CD14-positive monocyte (primary cell): Measurements from ENCODE around the gene LAGE3. TPM values are rescaled to one million over a fixed set of nuclear protein-coding genes. Genes with fewer than 3 reads are reported as not detected.

ENCODE experiments used
- DNase-seq, 3 donors: peaks; one replicate each; pipeline ENCODE4 v3.0.0-alpha.2; 2011 to 2022
- H2AFZ ChIP-seq: 2 replicates; pipeline ENCODE4 v1.6.0; 2012; ENCODE audit warnings: mild to moderate bottlenecking, low read depth, low read length, inconsistent platforms; ENCODE audit not compliant: insufficient read depth, poor library complexity, severe bottlenecking
- H3K27ac ChIP-seq, 2 donors: 1 replicate in 1 of 2; 2 replicates in 1 of 2; pipeline ENCODE4 v1.5.1; 2012 to 2013; ENCODE audit warnings: low read length in 2 of 2, control low read depth in 1 of 2, inconsistent platforms in 1 of 2, low read depth in 1 of 2, mild to moderate bottlenecking in 1 of 2
- H3K27me3 ChIP-seq, 2 donors: one replicate each; pipeline versions ENCODE4 v1.6.0 to v1.6.1; 2011 to 2013; ENCODE audit warnings: low read length in 2 of 2; ENCODE audit not compliant: control insufficient read depth in 2 of 2, insufficient read depth in 2 of 2
- H3K36me3 ChIP-seq, 2 donors: replicated peaks in 1 of 2; 1 replicate in 1 of 2; 2 replicates in 1 of 2; pipeline versions ENCODE4 v1.5.1 to v1.6.1; 2012 to 2013; ENCODE audit warnings: low read length in 2 of 2, control low read depth in 1 of 2, inconsistent platforms in 1 of 2, mild to moderate bottlenecking in 1 of 2; ENCODE audit not compliant: insufficient read depth in 2 of 2, control insufficient read depth in 1 of 2
- H3K4me1 ChIP-seq, 2 donors: 1 replicate in 1 of 2; 2 replicates in 1 of 2; pipeline versions ENCODE4 v1.5.1 to v1.6.1; 2012 to 2013; ENCODE audit warnings: low read length in 2 of 2, control low read depth in 1 of 2, inconsistent platforms in 1 of 2, mild to moderate bottlenecking in 1 of 2, moderate library complexity in 1 of 2; ENCODE audit not compliant: insufficient read depth in 2 of 2, control insufficient read depth in 1 of 2
- H3K4me2 ChIP-seq: replicated peaks from 2 replicates; pipeline ENCODE3; 2012; ENCODE audit warnings: low read length, moderate library complexity, mild to moderate bottlenecking; ENCODE audit not compliant: poor library complexity, severe bottlenecking; ENCODE audit errors: extremely low read depth
- H3K4me3 ChIP-seq, 3 experiments: fragments of 200-600 bp in 1 of 3; sonication (generic) in 1 of 3; replicated peaks in 1 of 3; 1 replicate in 2 of 3; 2 replicates in 1 of 3; pipeline ENCODE4 v1.5.1; 2011 to 2013; ENCODE audit warnings: low read length in 3 of 3, mild to moderate bottlenecking in 3 of 3, control low read depth in 2 of 3, low read depth in 2 of 3, inconsistent platforms in 1 of 3, moderate library complexity in 1 of 3
- H3K79me2 ChIP-seq: 2 replicates; pipeline ENCODE4 v1.6.0; 2012; ENCODE audit warnings: mild to moderate bottlenecking, control low read depth, inconsistent platforms, low read length, moderate library complexity; ENCODE audit not compliant: insufficient read depth
- H3K9ac ChIP-seq: 2 replicates; pipeline ENCODE4 v1.6.0; 2017; ENCODE audit warnings: low read length, mild to moderate bottlenecking; ENCODE audit not compliant: insufficient read depth, poor library complexity, severe bottlenecking
- H3K9me3 ChIP-seq, 2 donors: replicated peaks in 1 of 2; 1 replicate in 1 of 2; 2 replicates in 1 of 2; pipeline versions ENCODE4 v1.5.1 to v1.6.1; 2012 to 2013; ENCODE audit warnings: low read length in 2 of 2, control low read depth in 1 of 2; ENCODE audit not compliant: control insufficient read depth in 1 of 2, insufficient read depth in 1 of 2
- H4K20me1 ChIP-seq: 2 replicates; pipeline ENCODE4 v1.6.0; 2012; ENCODE audit warnings: mild to moderate bottlenecking, low read length, control low read depth, moderate library complexity; ENCODE audit not compliant: insufficient read depth
- H3K27ac Mint-ChIP-seq, 7 donors: one replicate each; pipeline ENCODE4 v1.8.0; 2020; ENCODE audit warnings: mild to moderate bottlenecking in 7 of 7, mixed read lengths in 7 of 7, moderate library complexity in 6 of 7, inconsistent platforms in 2 of 7
- H3K27me3 Mint-ChIP-seq, 3 donors: one replicate each; pipeline ENCODE4 v1.8.0; 2021 to 2022; ENCODE audit warnings: low read depth in 3 of 3, mild to moderate bottlenecking in 3 of 3, mixed read lengths in 3 of 3, moderate library complexity in 3 of 3, inconsistent platforms in 1 of 3
- H3K36me3 Mint-ChIP-seq, 2 donors: one replicate each; pipeline ENCODE4 v1.8.0; 2020; ENCODE audit warnings: mixed read lengths in 2 of 2, inconsistent platforms in 1 of 2, mild to moderate bottlenecking in 1 of 2
- H3K4me1 Mint-ChIP-seq: one replicate; pipeline ENCODE4 v1.8.0; 2020; ENCODE audit warnings: mild to moderate bottlenecking, mixed read lengths
- H3K4me3 Mint-ChIP-seq, 2 donors: one replicate each; pipeline ENCODE4 v1.8.0; 2020; ENCODE audit warnings: mild to moderate bottlenecking in 2 of 2, mixed read lengths in 2 of 2, moderate library complexity in 1 of 2
- H3K9me3 Mint-ChIP-seq, 7 donors: one replicate each; pipeline ENCODE4 v1.8.0; 2020 to 2022; ENCODE audit warnings: mixed read lengths in 7 of 7, mild to moderate bottlenecking in 6 of 7, moderate library complexity in 6 of 7, inconsistent platforms in 2 of 7
- WGBS: methylation state at CpG from one replicate; pipeline ENCODE4 v1.1.5; 2013; ENCODE audit warnings: missing lambda C conversion rate; ENCODE audit not compliant: insufficient coverage; 5-methylcytosine and 5-hydroxymethylcytosine counted together
- intact Hi-C, 2 donors: fragments of 100-400 bp; cut with micrococcal nuclease; formaldehyde crosslinking; loops; one replicate each; pipeline versions ENCODE4 v1.15.0 to v1.15.1; 2023
- polyA plus RNA-seq, 3 donors: library from polyadenylated mRNA; depleted of rRNA in 1 of 3; unstranded in 2 of 3; stranded (reverse) in 1 of 3; fragments of 300-500 nt in 2 of 3; fragments of >200 nt in 1 of 3; fragmentation: Illumina TruSeq in 2 of 3; gene quantifications; 1 replicate in 2 of 3; 2 replicates in 1 of 3; pipeline ENCODE4 v1.2.3, GENCODE V29; 2012 to 2021
- TF ChIP-seq, protein P1 (sequence below): fragments of 200-600 bp; IDR thresholded peaks from one replicate; pipeline ENCODE4 v1.8.0; 2022; ENCODE audit warnings: antibody characterized with exemption, mild to moderate bottlenecking

Gene LAGE3
- polyA plus RNA-seq, 3 donors = 12.4 to 30.9 (median 18.6) TPM

DNA sequence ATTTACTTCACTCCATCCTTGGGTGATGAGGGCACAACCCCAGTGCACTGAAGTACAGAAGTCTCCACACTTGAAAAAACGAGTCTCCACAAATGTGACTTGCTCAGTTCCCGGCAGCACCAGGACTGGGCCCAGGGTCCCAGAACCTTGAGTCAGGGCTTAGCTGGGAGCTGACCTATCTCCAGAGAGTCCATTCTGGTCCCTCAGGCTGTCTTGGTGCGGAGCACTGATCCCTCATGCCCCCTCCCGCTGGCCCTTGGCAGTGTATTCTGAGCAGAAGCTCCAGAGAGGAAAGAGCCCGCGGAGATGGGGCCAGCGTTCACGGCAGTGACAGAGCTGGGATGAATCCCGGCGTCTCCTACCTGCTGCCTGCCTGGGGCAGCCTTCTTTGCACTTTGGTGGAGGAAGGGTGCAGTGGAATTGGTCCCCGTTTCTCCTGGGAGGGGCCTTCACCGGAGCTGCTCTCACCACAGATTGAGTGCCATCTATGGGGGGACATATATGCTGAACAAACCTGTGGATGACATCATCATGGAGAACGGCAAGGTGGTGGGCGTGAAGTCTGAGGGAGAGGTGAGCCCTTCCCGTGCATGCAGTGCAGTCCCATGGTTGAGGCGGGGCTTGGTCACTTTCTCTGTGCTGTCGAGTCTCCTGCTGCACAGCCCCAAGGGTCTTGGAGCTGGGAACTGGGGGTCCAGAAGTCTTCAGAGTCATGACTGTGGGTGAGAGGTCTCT lies 38.3 kb downstream of the LAGE3 start:
- Histone ChIP-seq H4K20me1 (peaks cover 24% of the 10 kb centered on the region), H3K27ac (no peak overlapping the region), H3K4me3 (no peak overlapping the region), H3K36me3 (peaks cover 36 to 37% of the 10 kb centered on the region in 2 donors), H3K9ac (no peak overlapping the region), H3K4me2 (no peak overlapping the region), H3K27me3 (no peaks in the 10 kb centered on the region), H3K79me2 (peaks cover 45% of the 10 kb centered on the region), H3K4me1 (peaks cover 30 to 41% of the 10 kb centered on the region in 2 donors), H2AFZ (no peak overlapping the region), H3K9me3 (peaks cover 0 to 5% of the 10 kb centered on the region in 2 donors)
- intact Hi-C loops = loop anchor here in 1 of 2 donors (5.0 kb wide), 1 partner anchor 37 kb away; the partner anchor contains the start of gene LAGE3
- Mint-ChIP-seq H3K36me3 (peaks cover 35 to 51% of the 10 kb centered on the region in 2 donors), H3K4me3 (no peak overlapping the region), H3K27ac (no peak overlapping the region), H3K9me3 (peaks cover 0 to 20% (median 11%) of the 10 kb centered on the region in 7 donors), H3K4me1 (peaks cover 22% of the 10 kb centered on the region), H3K27me3 (peaks cover 0 to 12% (median 0%) of the 10 kb centered on the region in 3 donors)
- 97% methylated on average over 6 of the region's 17 CpGs for WGBS
- TF ChIP-seq, protein P1, sequence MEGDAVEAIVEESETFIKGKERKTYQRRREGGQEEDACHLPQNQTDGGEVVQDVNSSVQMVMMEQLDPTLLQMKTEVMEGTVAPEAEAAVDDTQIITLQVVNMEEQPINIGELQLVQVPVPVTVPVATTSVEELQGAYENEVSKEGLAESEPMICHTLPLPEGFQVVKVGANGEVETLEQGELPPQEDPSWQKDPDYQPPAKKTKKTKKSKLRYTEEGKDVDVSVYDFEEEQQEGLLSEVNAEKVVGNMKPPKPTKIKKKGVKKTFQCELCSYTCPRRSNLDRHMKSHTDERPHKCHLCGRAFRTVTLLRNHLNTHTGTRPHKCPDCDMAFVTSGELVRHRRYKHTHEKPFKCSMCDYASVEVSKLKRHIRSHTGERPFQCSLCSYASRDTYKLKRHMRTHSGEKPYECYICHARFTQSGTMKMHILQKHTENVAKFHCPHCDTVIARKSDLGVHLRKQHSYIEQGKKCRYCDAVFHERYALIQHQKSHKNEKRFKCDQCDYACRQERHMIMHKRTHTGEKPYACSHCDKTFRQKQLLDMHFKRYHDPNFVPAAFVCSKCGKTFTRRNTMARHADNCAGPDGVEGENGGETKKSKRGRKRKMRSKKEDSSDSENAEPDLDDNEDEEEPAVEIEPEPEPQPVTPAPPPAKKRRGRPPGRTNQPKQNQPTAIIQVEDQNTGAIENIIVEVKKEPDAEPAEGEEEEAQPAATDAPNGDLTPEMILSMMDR = no peak
- no peak for DNase-seq

DNA sequence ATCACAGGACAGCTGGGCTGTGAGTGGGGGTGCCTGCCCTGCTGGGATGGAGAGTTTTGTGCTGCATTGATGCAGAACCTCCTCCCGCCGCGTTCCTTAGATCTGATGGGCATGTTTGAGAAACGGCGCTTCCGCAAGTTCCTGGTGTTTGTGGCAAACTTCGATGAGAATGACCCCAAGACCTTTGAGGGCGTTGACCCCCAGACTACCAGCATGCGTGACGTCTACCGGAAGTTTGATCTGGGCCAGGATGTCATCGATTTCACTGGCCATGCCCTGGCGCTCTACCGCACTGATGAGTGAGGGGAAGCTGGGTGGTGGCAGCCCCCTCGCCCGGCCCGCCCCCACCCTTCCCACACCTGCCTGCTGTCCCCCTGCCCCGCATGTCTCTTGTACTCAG lies 39.2 kb downstream of the LAGE3 start:
- Mint-ChIP-seq H3K36me3 (peaks cover 45 to 60% of the 10 kb centered on the region in 2 donors), H3K27me3 (peaks cover 0 to 15% (median 0%) of the 10 kb centered on the region in 3 donors), H3K4me1 (peaks cover 23% of the 10 kb centered on the region), H3K27ac (no peak overlapping the region), H3K4me3 (no peak overlapping the region), H3K9me3 (peaks cover 0 to 20% (median 11%) of the 10 kb centered on the region in 7 donors)
- no peaks in the 10 kb centered on the region for H3K27me3 ChIP-seq
- WGBS = 91% methylated on average over 8 of the region's 18 CpGs
- no peak overlapping the region for H2AFZ ChIP-seq
- no peak overlapping the region for H3K4me3 ChIP-seq
- intact Hi-C loops = loop anchor here (5.0 kb wide), 2 partner anchors 37 to 38 kb away; partner anchors contain the start of gene LAGE3 (in 1 of the 2)
- H3K79me2 ChIP-seq = peaks cover 40% of the 10 kb centered on the region
- peaks cover 25 to 33% of the 10 kb centered on the region in 2 donors for H3K4me1 ChIP-seq
- TF ChIP-seq, protein P1 = no peak
- DNase-seq = no peak
- no peak overlapping the region for H3K4me2 ChIP-seq
- peaks cover 42 to 45% of the 10 kb centered on the region in 2 donors for H3K36me3 ChIP-seq
- no peak overlapping the region for H3K27ac ChIP-seq
- peaks cover 17% of the 10 kb centered on the region for H4K20me1 ChIP-seq
- H3K9ac ChIP-seq = no peak overlapping the region
- H3K9me3 ChIP-seq = peaks cover 0 to 5% of the 10 kb centered on the region in 2 donors
